CD4-positive, alpha-beta T cell (primary cell): ENCODE data around the gene C13orf46. TPM values are rescaled to one million over a fixed set of nuclear protein-coding genes. Genes with fewer than 3 reads are reported as not detected.

Experiments used
- ATAC-seq: fragments of 200-7000 bp; cut with Tn5 transposase; one replicate; pipeline ENCODE4 v1.10.0; 2022; ENCODE audit warnings: mild to moderate bottlenecking; ENCODE audit not compliant: poor library complexity
- CTCF ChIA-PET: fragments of 350-600 bp; sonication (Branson Sonifier 250); formaldehyde crosslinking; loops from one replicate; lab custom pipeline; 2021; ENCODE audit warnings: antibody characterized with exemption, inconsistent platforms; lab: Charles Lee
- POLR2A ChIA-PET: fragments of 350-600 bp; sonication (Branson Sonifier 250); formaldehyde crosslinking; loops from one replicate; lab custom pipeline; 2021; ENCODE audit warnings: antibody characterized with exemption, inconsistent platforms; lab: Charles Lee
- DNase-seq, 14 experiments: peaks; one replicate each; pipeline ENCODE4 v3.0.0-alpha.2; 2013 to 2020; ENCODE audit warnings: mixed read lengths in 2 of 14
- H3K27ac ChIP-seq, 2 donors: one replicate each; pipeline versions ENCODE4 v1.5.1 to v1.7.0; 2013; ENCODE audit warnings: low read length in 2 of 2, low read depth in 1 of 2, mild to moderate bottlenecking in 1 of 2
- H3K27me3 ChIP-seq, 2 experiments: 1 replicate in 1 of 2; 2 replicates in 1 of 2; pipeline versions ENCODE4 v1.6.1 to v1.7.0; 2013; ENCODE audit warnings: low read length in 2 of 2, control low read depth in 1 of 2, mild to moderate bottlenecking in 1 of 2, moderate library complexity in 1 of 2; ENCODE audit not compliant: insufficient read depth in 2 of 2, control insufficient read depth in 1 of 2
- H3K36me3 ChIP-seq: one replicate; pipeline ENCODE4 v1.6.1; 2013; ENCODE audit warnings: low read length, control low read depth; ENCODE audit not compliant: insufficient read depth
- H3K4me1 ChIP-seq: one replicate; pipeline ENCODE4 v1.6.1; 2013; ENCODE audit warnings: low read length, control low read depth; ENCODE audit not compliant: insufficient read depth
- H3K4me3 ChIP-seq: one replicate; pipeline ENCODE4 v1.5.1; 2013; ENCODE audit warnings: mild to moderate bottlenecking, low read length, moderate library complexity
- H3K9me3 ChIP-seq, 2 experiments: 1 replicate in 1 of 2; 2 replicates in 1 of 2; pipeline versions ENCODE4 v1.6.1 to v1.7.0; 2013; ENCODE audit warnings: low read length in 2 of 2, mild to moderate bottlenecking in 2 of 2, control low read depth in 1 of 2, moderate library complexity in 1 of 2; ENCODE audit not compliant: control insufficient read depth in 1 of 2, insufficient read depth in 1 of 2
- H3K27ac Mint-ChIP-seq: one replicate; pipeline ENCODE4 v1.8.0; 2020; ENCODE audit warnings: mixed read lengths
- H3K27me3 Mint-ChIP-seq: one replicate; pipeline ENCODE4 v1.8.0; 2021; ENCODE audit warnings: mixed read lengths
- H3K36me3 Mint-ChIP-seq: one replicate; pipeline ENCODE4 v1.8.0; 2021; ENCODE audit warnings: low read depth, mixed read lengths
- H3K4me1 Mint-ChIP-seq: one replicate; pipeline ENCODE4 v1.8.0; 2021; ENCODE audit warnings: low read depth, mixed read lengths
- H3K4me3 Mint-ChIP-seq: one replicate; pipeline ENCODE4 v1.8.0; 2020; ENCODE audit warnings: mild to moderate bottlenecking, mixed read lengths
- H3K9me3 Mint-ChIP-seq: one replicate; pipeline ENCODE4 v1.8.0; 2020; ENCODE audit warnings: mixed read lengths
- CTCF ChIP-seq: fragments of 200-600 bp; IDR thresholded peaks from one replicate; pipeline ENCODE4 v1.8.0; 2022; ENCODE audit warnings: antibody characterized with exemption, mild to moderate bottlenecking
- intact Hi-C, 2 experiments: fragments of 100-400 bp; cut with DNase I in 1 of 2; cut with micrococcal nuclease in 1 of 2; formaldehyde crosslinking; loops; one replicate each; pipeline versions ENCODE4 v1.15.1 to v1.9.0; 2023 to 2025; cut with DNase I, micrococcal nuclease
- total RNA-seq, 174 experiments: library from RNA in 2 of 174; stranded (reverse) in 2 of 174; gene quantifications; one replicate each; pipeline ENCODE4 v1.2.3 and lab custom pipeline; 2021 to 2026

C13orf46 gene
- total RNA-seq, 2 experiments from 2014 or later = 19.3 to 19.7 TPM

- H3K9me3 Mint-ChIP-seq = no peaks in the 10 kb centered on the region
- H3K27ac ChIP-seq = no peak overlapping the region
- H3K27me3 Mint-ChIP-seq = no peaks in the 10 kb centered on the region
- H3K36me3 Mint-ChIP-seq = peaks cover 66% of the 10 kb centered on the region
- TF ChIP-seq CTCF = no peak
- H3K4me1 Mint-ChIP-seq = no peaks in the 10 kb centered on the region
- CTCF ChIA-PET = no interaction called here
- no peak overlapping the region for H3K4me3 Mint-ChIP-seq
- H3K4me1 ChIP-seq = no peaks in the 10 kb centered on the region
- H3K27ac Mint-ChIP-seq = peak overlapping the region; percentile 55
- POLR2A ChIA-PET = no interaction called here
- intact Hi-C loops = no loop called here
- peaks cover 90% of the 10 kb centered on the region for H3K36me3 ChIP-seq
- DNase-seq = no peak
- no peaks in the 10 kb centered on the region for H3K27me3 ChIP-seq
- no peaks in the 10 kb centered on the region for H3K9me3 ChIP-seq
- no peak for ATAC-seq
- H3K4me3 ChIP-seq = no peak overlapping the region
Observed at GRCh38 chr13:113997845-113998751, 24.2 kb upstream of the C13orf46 start.

- Histone ChIP-seq H3K4me3 (no peak overlapping the region), H3K4me1 (no peaks in the 10 kb centered on the region), H3K27me3 (no peaks in the 10 kb centered on the region), H3K27ac (no peak overlapping the region), H3K9me3 (no peaks in the 10 kb centered on the region), H3K36me3 (peaks cover 90% of the 10 kb centered on the region)
- ChIA-PET POLR2A (no interaction called here), CTCF (no interaction called here)
- Mint-ChIP-seq H3K9me3 (no peaks in the 10 kb centered on the region), H3K36me3 (peaks cover 69% of the 10 kb centered on the region), H3K27me3 (no peaks in the 10 kb centered on the region), H3K4me3 (no peak overlapping the region), H3K27ac (peak overlapping the region; percentile 55), H3K4me1 (no peaks in the 10 kb centered on the region)
- no peak for DNase-seq
- intact Hi-C loops = no loop called here
- no peak for ATAC-seq
- no peak for TF ChIP-seq CTCF
Observed at GRCh38 chr13:113996912-113997745, 23.3 kb upstream of the C13orf46 start.

GRCh38 chr13:113996081-113996911 is 22.4 kb upstream of the C13orf46 start:
- CTCF ChIA-PET = no interaction called here
- DNase-seq = no peak
- H3K27me3 ChIP-seq = no peaks in the 10 kb centered on the region
- peaks cover 91% of the 10 kb centered on the region for H3K36me3 ChIP-seq
- no peak overlapping the region for H3K4me3 ChIP-seq
- no peaks in the 10 kb centered on the region for H3K27me3 Mint-ChIP-seq
- H3K4me1 Mint-ChIP-seq = no peaks in the 10 kb centered on the region
- no peak overlapping the region for H3K27ac ChIP-seq
- intact Hi-C loops = no loop called here
- H3K27ac Mint-ChIP-seq = no peak overlapping the region
- H3K9me3 Mint-ChIP-seq = no peaks in the 10 kb centered on the region
- H3K9me3 ChIP-seq = no peaks in the 10 kb centered on the region
- no peak overlapping the region for H3K4me3 Mint-ChIP-seq
- no peak for ATAC-seq
- POLR2A ChIA-PET = no interaction called here
- peaks cover 74% of the 10 kb centered on the region for H3K36me3 Mint-ChIP-seq
- no peak for TF ChIP-seq CTCF
- no peaks in the 10 kb centered on the region for H3K4me1 ChIP-seq
